GM12878 (cell line): Measurements from ENCODE around the gene SCYL1. TPM values are rescaled to one million over a fixed set of nuclear protein-coding genes. Genes with fewer than 3 reads are reported as not detected.

ENCODE experiments used
- ATAC-seq: fragments of 200-7000 bp; cut with Tn5 transposase; 3 replicates; pipeline ENCODE4 v1.9.1; 2020; ENCODE audit warnings: mild to moderate bottlenecking, moderate library complexity
- BruUV-seq: library from RNA; stranded (reverse); fragments of 400-500 nt; replicated peaks from 2 replicates; lab custom pipeline; 2021; lab: Mats Ljungman, UMichigan
- CTCF ChIA-PET: fragments of 300-600 bp; sonication (Branson Sonifier 250); formaldehyde crosslinking; extraction: SDS; loops from one replicate; lab custom pipeline; 2021; ENCODE audit warnings: inconsistent platforms; lab: Yijun Ruan, JAX
- POLR2A ChIA-PET: fragments of 350-600 bp; formaldehyde crosslinking; extraction: SDS; loops from one replicate; lab custom pipeline; 2021; ENCODE audit warnings: inconsistent platforms; lab: Charles Lee
- RAD21 ChIA-PET: fragments of 300-600 bp; sonication (Branson Sonifier 250); formaldehyde crosslinking; loops from one replicate; lab custom pipeline; 2023; ENCODE audit warnings: antibody characterized with exemption; ENCODE audit not compliant: unreplicated experiment; lab: Charles Lee
- SMC1A ChIA-PET: fragments of 300-600 bp; sonication (Branson Sonifier 250); formaldehyde crosslinking; loops from one replicate; lab custom pipeline; 2023; ENCODE audit not compliant: unreplicated experiment, uncharacterized antibody; lab: Charles Lee
- DNase-seq: peaks from one replicate; pipeline ENCODE4 v3.0.0-alpha.2; 2011; ENCODE audit warnings: low read depth, low spot score
- FAIRE-seq: peaks from 3 replicates; lab custom pipeline; 2011; peaks lifted over from hg19 to GRCh38; lab: Jason Lieb, UNC
- H2AFZ ChIP-seq: 2 replicates; pipeline ENCODE4 v1.6.0; 2011; ENCODE audit warnings: low read depth, low read length, control low read depth; ENCODE audit not compliant: control insufficient read depth
- H3K27ac ChIP-seq: 2 replicates; pipeline ENCODE4 v1.5.1; 2011; ENCODE audit warnings: control low read depth; ENCODE audit not compliant: control insufficient read depth, insufficient read depth
- H3K27me3 ChIP-seq, 2 experiments: replicated peaks in 1 of 2; 2 replicates each; pipeline versions ENCODE4 v1.6.0 to v1.6.1; 2011; ENCODE audit warnings: low read length in 1 of 2; ENCODE audit not compliant: control insufficient read depth in 2 of 2, insufficient read depth in 2 of 2
- H3K36me3 ChIP-seq, 2 experiments: 2 replicates each; pipeline ENCODE4 v1.5.1; 2011; ENCODE audit warnings: low read length in 1 of 2; ENCODE audit not compliant: control insufficient read depth in 2 of 2, insufficient read depth in 2 of 2
- H3K4me1 ChIP-seq: 2 replicates; pipeline ENCODE4 v1.6.1; 2011; ENCODE audit warnings: mild to moderate bottlenecking, low read length, moderate library complexity, mixed read lengths; ENCODE audit not compliant: control insufficient read depth, insufficient read depth
- H3K4me2 ChIP-seq: 2 replicates; pipeline ENCODE4 v1.6.0; 2011; ENCODE audit warnings: control low read depth; ENCODE audit not compliant: control insufficient read depth, insufficient read depth
- H3K4me3 ChIP-seq: fragments of 200-600 bp; sonication (generic); 2 replicates; pipeline ENCODE4 v1.5.1; 2016
- H3K79me2 ChIP-seq: 2 replicates; pipeline ENCODE4 v1.6.0; 2011; ENCODE audit warnings: low read length; ENCODE audit not compliant: control insufficient read depth, insufficient read depth
- H3K9ac ChIP-seq: 2 replicates; pipeline ENCODE4 v1.8.0; 2011; ENCODE audit warnings: low read length, control low read depth, mixed read lengths; ENCODE audit not compliant: control insufficient read depth, insufficient read depth
- H3K9me3 ChIP-seq: replicated peaks from 3 replicates; pipeline ENCODE4 v1.5.1; 2011; ENCODE audit warnings: mild to moderate bottlenecking, low read length; ENCODE audit not compliant: control insufficient read depth, insufficient read depth
- H4K20me1 ChIP-seq: 2 replicates; pipeline ENCODE4 v1.6.0; 2011; ENCODE audit not compliant: control insufficient read depth, insufficient read depth
- CBFB ChIP-seq: IDR thresholded peaks from 2 replicates; pipeline ENCODE4 v1.6.1; 2016; ENCODE audit warnings: antibody characterized with exemption, low read depth
- CBX3 ChIP-seq: fragments of 200-600 bp; sonication (generic); IDR thresholded peaks from 2 replicates; pipeline ENCODE4 v1.6.1; 2016; ENCODE audit warnings: low read depth, borderline replicate concordance
- CEBPB ChIP-seq, 2 experiments: fragments of 150-350 bp in 1 of 2; IDR thresholded peaks; 2 replicates each; pipeline ENCODE4 v1.6.1; 2012 to 2014; ENCODE audit warnings: low read depth in 2 of 2, low read length in 2 of 2, borderline replicate concordance in 1 of 2, inconsistent platforms in 1 of 2
- CHD2 ChIP-seq: IDR thresholded peaks from 2 replicates; pipeline ENCODE4 v1.6.1; 2011; ENCODE audit warnings: low read depth, low read length, improper control_type of control experiment, borderline replicate concordance
- IKZF1 ChIP-seq: fragments of 450-650 bp; conservative IDR thresholded peaks from 2 replicates; pipeline ENCODE4 v1.6.1; 2017; ENCODE audit warnings: antibody characterized with exemption, mild to moderate bottlenecking
- MTA2 ChIP-seq: fragments of 450-650 bp; IDR thresholded peaks from 2 replicates; pipeline ENCODE4 v1.6.1; 2016; ENCODE audit warnings: low read depth, mild to moderate bottlenecking, moderate library complexity
- NBN ChIP-seq: fragments of 450-650 bp; IDR thresholded peaks from 2 replicates; pipeline ENCODE4 v1.6.1; 2016
- NFYA ChIP-seq: IDR thresholded peaks from 2 replicates; pipeline ENCODE4 v1.6.1; 2011; ENCODE audit warnings: low read depth, mild to moderate bottlenecking, low read length, improper control_type of control experiment, borderline replicate concordance
- SIX5 ChIP-seq: IDR thresholded peaks from 2 replicates; pipeline ENCODE4 v1.6.1; 2011; ENCODE audit warnings: mild to moderate bottlenecking, low read depth, low read length, moderate library complexity; ENCODE audit not compliant: severe bottlenecking
- ZBED1 ChIP-seq: IDR thresholded peaks from 2 replicates; pipeline ENCODE4 v1.6.1; 2016; ENCODE audit warnings: borderline replicate concordance
- ZNF592 ChIP-seq: fragments of 450-650 bp; IDR thresholded peaks from 2 replicates; pipeline ENCODE4 v1.6.1; 2017; ENCODE audit warnings: mild to moderate bottlenecking, moderate library complexity
- ZNF622 ChIP-seq: fragments of 450-650 bp; IDR thresholded peaks from 2 replicates; pipeline ENCODE4 v1.6.1; 2017; ENCODE audit warnings: mild to moderate bottlenecking, inconsistent platforms
- WGBS: methylation state at CpG from one replicate; pipeline ENCODE4 v1.1.6; 2016; ENCODE audit warnings: low lambda C conversion rate; ENCODE audit not compliant: insufficient replicate concordance, insufficient coverage; ENCODE audit errors: missing lambda C conversion rate; 5-methylcytosine and 5-hydroxymethylcytosine counted together
- in situ Hi-C: fragments of 300-500 bp; cut with MboI; formaldehyde crosslinking; loops from 9 replicates; pipeline ENCODE4 v1.14.3; 2018; ENCODE audit warnings: mixed read lengths
- intact Hi-C: fragments of 100-400 bp; cut with micrococcal nuclease; formaldehyde crosslinking; loops from one replicate; pipeline ENCODE4 v1.14.2; 2022; ENCODE audit not compliant: unreplicated experiment
- polyA plus RNA-seq, 11 experiments: library from polyadenylated mRNA; depleted of rRNA in 4 of 11; unstranded in 6 of 11; stranded (reverse) in 5 of 11; fragments of >200 nt; fragmentation: Nextera tagmentation in 4 of 11; fragmentation: Illumina TruSeq in 1 of 11; extraction: Ambion mirVana in 4 of 11; extraction: Trizol in 1 of 11; gene quantifications; 1 replicate in 1 of 11; 2 replicates in 10 of 11; pipeline versions ENCODE4 v1.2.1 to v1.2.3, GENCODE V29; 2011 to 2016; ENCODE audit warnings: inconsistent platforms in 2 of 11, missing spikeins in 2 of 11, low read depth in 1 of 11
- total RNA-seq, 4 experiments: library from RNA; depleted of rRNA in 3 of 4; stranded (reverse); fragments of >200 nt in 3 of 4; fragmentation: Illumina TruSeq in 1 of 4; extraction: Trizol in 1 of 4; gene quantifications; 2 replicates each; pipeline versions ENCODE4 v1.2.1 to v1.2.3, GENCODE V29; 2013 to 2021
- TF ChIP-seq, protein P1 (sequence below): fragments of 450-650 bp; formaldehyde crosslinking; IDR thresholded peaks from 2 replicates; pipeline ENCODE4 v1.4.0; 2022; ENCODE audit warnings: mild to moderate bottlenecking, moderate library complexity
- TF ChIP-seq, protein P2 (sequence below), 3 experiments: IDR thresholded peaks in 2 of 3; conservative IDR thresholded peaks in 1 of 3; 2 replicates each; pipeline ENCODE4 v1.5.1; 2011; ENCODE audit warnings: low read depth in 3 of 3, low read length in 3 of 3, mild to moderate bottlenecking in 3 of 3, control low read depth in 2 of 3, moderate library complexity in 2 of 3, inconsistent platforms in 1 of 3, mixed read lengths in 1 of 3; ENCODE audit not compliant: control insufficient read depth in 2 of 3, insufficient read depth in 1 of 3; ENCODE audit errors: extremely low read depth in 1 of 3

Gene SCYL1
- total and polyA plus RNA-seq, 10 of the 15 experiments (the other 5 are each of a cell fraction or from before 2014, with no cell fraction given), result 0.80 to 82.7 (median 51.2) TPM

GRCh38 chr11:65538232-65538914 lies 13.5 kb downstream of the SCYL1 start:
- CTCF ChIA-PET, result interaction anchor here (0.7 kb wide), 1 partner anchor 484 kb away, joined by 3 read pairs; no protein-coding TSS in a partner anchor
- no peak overlapping the region for H3K4me3 ChIP-seq
- BruUV-seq, result TSS peak; percentile 45
- H3K79me2 ChIP-seq, result no peaks in the 10 kb centered on the region
- FAIRE-seq, result no peak
- WGBS, result 96% methylated on average over 43 of the region's 43 CpGs
- no peaks in the 10 kb centered on the region for H3K27me3 ChIP-seq
- no peak for TF ChIP-seq SIX5
- TF ChIP-seq, protein P1, sequence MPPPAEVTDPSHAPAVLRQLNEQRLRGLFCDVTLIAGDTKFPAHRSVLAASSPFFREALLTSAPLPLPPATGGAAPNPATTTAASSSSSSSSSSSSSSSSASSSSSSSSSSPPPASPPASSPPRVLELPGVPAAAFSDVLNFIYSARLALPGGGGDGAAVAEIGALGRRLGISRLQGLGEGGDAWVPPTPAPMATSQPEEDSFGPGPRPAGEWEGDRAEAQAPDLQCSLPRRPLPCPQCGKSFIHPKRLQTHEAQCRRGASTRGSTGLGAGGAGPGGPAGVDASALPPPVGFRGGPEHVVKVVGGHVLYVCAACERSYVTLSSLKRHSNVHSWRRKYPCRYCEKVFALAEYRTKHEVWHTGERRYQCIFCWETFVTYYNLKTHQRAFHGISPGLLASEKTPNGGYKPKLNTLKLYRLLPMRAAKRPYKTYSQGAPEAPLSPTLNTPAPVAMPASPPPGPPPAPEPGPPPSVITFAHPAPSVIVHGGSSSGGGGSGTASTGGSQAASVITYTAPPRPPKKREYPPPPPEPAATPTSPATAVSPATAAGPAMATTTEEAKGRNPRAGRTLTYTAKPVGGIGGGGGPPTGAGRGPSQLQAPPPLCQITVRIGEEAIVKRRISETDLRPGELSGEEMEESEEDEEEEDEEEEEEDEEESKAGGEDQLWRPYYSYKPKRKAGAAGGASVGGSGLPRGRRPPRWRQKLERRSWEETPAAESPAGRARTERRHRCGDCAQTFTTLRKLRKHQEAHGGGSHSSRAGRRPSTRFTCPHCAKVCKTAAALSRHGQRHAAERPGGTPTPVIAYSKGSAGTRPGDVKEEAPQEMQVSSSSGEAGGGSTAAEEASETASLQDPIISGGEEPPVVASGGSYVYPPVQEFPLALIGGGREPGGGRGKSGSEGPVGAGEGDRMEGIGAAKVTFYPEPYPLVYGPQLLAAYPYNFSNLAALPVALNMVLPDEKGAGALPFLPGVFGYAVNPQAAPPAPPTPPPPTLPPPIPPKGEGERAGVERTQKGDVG (CRISPR knock-in tag), result no peak
- TF ChIP-seq CHD2, result no peak
- no peak for TF ChIP-seq ZBED1
- TF ChIP-seq MTA2, result no peak
- no peak for TF ChIP-seq NFYA
- TF ChIP-seq, protein P2, sequence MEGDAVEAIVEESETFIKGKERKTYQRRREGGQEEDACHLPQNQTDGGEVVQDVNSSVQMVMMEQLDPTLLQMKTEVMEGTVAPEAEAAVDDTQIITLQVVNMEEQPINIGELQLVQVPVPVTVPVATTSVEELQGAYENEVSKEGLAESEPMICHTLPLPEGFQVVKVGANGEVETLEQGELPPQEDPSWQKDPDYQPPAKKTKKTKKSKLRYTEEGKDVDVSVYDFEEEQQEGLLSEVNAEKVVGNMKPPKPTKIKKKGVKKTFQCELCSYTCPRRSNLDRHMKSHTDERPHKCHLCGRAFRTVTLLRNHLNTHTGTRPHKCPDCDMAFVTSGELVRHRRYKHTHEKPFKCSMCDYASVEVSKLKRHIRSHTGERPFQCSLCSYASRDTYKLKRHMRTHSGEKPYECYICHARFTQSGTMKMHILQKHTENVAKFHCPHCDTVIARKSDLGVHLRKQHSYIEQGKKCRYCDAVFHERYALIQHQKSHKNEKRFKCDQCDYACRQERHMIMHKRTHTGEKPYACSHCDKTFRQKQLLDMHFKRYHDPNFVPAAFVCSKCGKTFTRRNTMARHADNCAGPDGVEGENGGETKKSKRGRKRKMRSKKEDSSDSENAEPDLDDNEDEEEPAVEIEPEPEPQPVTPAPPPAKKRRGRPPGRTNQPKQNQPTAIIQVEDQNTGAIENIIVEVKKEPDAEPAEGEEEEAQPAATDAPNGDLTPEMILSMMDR (IDR thresholded peaks at IDR 0.05 in 2 of 3, conservative IDR thresholded peaks at IDR 0.05 in 1 of 3; ENCODE audit: control insufficient read depth in 2 of 3, extremely low read depth in 1 of 3, insufficient read depth in 1 of 3, low read depth in 3 of 3, low read length in 3 of 3), result no peak
- no peak for TF ChIP-seq CBFB
- TF ChIP-seq IKZF1, result no peak
- TF ChIP-seq CBX3, result no peak
- no peak for TF ChIP-seq NBN
- no peak for TF ChIP-seq ZNF592
- TF ChIP-seq ZNF622, result no peak
- TF ChIP-seq CEBPB (IDR thresholded peaks at IDR 0.05; ENCODE audit: borderline replicate concordance in 1 of 2, low read depth in 2 of 2, low read length in 2 of 2), result no peak
- TF ChIP-seq, all 136 proteins: peak for 0
- intact Hi-C loops, result no loop called here
- no peaks in the 10 kb centered on the region for H3K9me3 ChIP-seq
- ATAC-seq, result no peak
- in situ Hi-C loops, result no loop called here
- no peak overlapping the region for H3K27ac ChIP-seq
- RAD21 ChIA-PET, result no interaction called here
- H2AFZ ChIP-seq, result no peak overlapping the region
- DNase-seq, result no peak
- POLR2A ChIA-PET, result no interaction called here
- SMC1A ChIA-PET, result no interaction called here
- no peaks in the 10 kb centered on the region for H4K20me1 ChIP-seq
- H3K4me1 ChIP-seq, result peaks cover 6% of the 10 kb centered on the region
- no peak overlapping the region for H3K9ac ChIP-seq
- peaks cover 5% of the 10 kb centered on the region in 2 experiments; a peak in 3 of 4 replicates for H3K36me3 ChIP-seq
- H3K4me2 ChIP-seq, result no peak overlapping the region
